ENCODE measurements around the gene COA1.

DNA sequence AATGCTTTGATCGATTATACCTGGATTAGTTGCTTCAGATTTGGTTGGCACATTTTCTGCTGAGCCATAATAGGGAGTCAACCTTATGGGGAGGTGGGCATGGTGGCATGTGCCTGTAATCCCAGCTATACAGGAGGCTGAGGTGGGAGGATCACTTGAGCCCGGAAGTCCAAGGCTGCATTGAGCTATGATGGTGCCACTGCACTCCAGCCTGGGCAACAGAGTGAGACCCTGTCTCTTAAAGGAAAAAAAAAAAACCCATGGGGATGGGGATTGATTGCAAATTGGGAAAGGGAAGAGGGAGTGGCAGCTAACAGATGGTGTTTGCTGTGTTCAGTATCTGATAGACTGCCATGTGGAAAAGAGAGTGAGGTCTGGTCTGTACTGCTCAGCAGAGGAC lies 135.3 kb downstream of the COA1 start:
- TF ChIP-seq, protein P1, sequence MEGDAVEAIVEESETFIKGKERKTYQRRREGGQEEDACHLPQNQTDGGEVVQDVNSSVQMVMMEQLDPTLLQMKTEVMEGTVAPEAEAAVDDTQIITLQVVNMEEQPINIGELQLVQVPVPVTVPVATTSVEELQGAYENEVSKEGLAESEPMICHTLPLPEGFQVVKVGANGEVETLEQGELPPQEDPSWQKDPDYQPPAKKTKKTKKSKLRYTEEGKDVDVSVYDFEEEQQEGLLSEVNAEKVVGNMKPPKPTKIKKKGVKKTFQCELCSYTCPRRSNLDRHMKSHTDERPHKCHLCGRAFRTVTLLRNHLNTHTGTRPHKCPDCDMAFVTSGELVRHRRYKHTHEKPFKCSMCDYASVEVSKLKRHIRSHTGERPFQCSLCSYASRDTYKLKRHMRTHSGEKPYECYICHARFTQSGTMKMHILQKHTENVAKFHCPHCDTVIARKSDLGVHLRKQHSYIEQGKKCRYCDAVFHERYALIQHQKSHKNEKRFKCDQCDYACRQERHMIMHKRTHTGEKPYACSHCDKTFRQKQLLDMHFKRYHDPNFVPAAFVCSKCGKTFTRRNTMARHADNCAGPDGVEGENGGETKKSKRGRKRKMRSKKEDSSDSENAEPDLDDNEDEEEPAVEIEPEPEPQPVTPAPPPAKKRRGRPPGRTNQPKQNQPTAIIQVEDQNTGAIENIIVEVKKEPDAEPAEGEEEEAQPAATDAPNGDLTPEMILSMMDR (optimal IDR thresholded peaks at IDR 0.05 in 1 of 3, IDR thresholded peaks at IDR 0.05 in 1 of 3, conservative IDR thresholded peaks at IDR 0.05 in 1 of 3; ENCODE audit: extremely low read depth in 1 of 3, insufficient read depth in 2 of 3, low read length in 3 of 3) = no peak
- no peak for TF ChIP-seq EZH2 (IDR thresholded peaks at IDR 0.05; ENCODE audit: low read length)
